ENCODE measurements around the gene ERBB4.
A peak's percentile ranks its signal among the peaks of the same experiment; 100 is the strongest.

ERBB4 gene

DNA sequence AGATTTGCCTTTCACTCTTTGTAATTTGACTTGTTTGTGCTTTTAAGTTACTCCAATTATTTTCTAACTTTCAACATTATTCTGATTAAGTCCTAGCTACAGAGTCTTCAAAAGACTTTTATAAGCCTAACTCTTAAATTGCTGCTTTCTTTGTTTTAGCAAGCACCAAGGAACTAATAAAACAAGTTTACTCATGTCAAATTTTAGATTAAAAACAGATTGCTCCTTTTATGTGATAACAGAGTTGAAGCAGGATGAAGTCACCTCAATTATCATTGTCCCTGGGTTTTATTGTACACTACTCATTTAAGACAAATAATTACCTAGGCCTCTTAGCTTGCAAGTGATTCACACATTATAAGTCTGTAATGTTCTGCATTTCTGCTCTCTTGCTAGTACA lies 678.4 kb downstream of the ERBB4 start:
- Histone ChIP-seq H3K9ac (no peak overlapping the region), H2AFZ (ENCODE audit: low read depth) (no peak overlapping the region), H3K4me1 (ENCODE audit: low read depth, poor library complexity, severe bottlenecking) (no peaks in the 10 kb centered on the region), H3K79me2 (ENCODE audit: insufficient read depth, low read depth) (no peaks in the 10 kb centered on the region), H3K4me3 (IDR thresholded peaks at IDR 0.05; ENCODE audit: insufficient read depth, low read depth, low read length) (no peak overlapping the region), H3K27me3 (ENCODE audit: insufficient read depth, low read depth) (no peaks in the 10 kb centered on the region), H4K20me1 (ENCODE audit: insufficient read depth) (no peaks in the 10 kb centered on the region), H3K4me2 (no peak overlapping the region), H3K27ac (no peak overlapping the region), H3K36me3 (ENCODE audit: insufficient read depth) (no peaks in the 10 kb centered on the region)
- TF ChIP-seq, protein P1, sequence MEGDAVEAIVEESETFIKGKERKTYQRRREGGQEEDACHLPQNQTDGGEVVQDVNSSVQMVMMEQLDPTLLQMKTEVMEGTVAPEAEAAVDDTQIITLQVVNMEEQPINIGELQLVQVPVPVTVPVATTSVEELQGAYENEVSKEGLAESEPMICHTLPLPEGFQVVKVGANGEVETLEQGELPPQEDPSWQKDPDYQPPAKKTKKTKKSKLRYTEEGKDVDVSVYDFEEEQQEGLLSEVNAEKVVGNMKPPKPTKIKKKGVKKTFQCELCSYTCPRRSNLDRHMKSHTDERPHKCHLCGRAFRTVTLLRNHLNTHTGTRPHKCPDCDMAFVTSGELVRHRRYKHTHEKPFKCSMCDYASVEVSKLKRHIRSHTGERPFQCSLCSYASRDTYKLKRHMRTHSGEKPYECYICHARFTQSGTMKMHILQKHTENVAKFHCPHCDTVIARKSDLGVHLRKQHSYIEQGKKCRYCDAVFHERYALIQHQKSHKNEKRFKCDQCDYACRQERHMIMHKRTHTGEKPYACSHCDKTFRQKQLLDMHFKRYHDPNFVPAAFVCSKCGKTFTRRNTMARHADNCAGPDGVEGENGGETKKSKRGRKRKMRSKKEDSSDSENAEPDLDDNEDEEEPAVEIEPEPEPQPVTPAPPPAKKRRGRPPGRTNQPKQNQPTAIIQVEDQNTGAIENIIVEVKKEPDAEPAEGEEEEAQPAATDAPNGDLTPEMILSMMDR (conservative IDR thresholded peaks at IDR 0.05; ENCODE audit: low read depth, low read length), result no peak

- H3K36me3 ChIP-seq (ENCODE audit: insufficient read depth), result no peaks in the 10 kb centered on the region
- no peaks in the 10 kb centered on the region for H3K27me3 ChIP-seq (ENCODE audit: insufficient read depth, low read depth)
- H3K79me2 ChIP-seq (ENCODE audit: insufficient read depth, low read depth), result no peaks in the 10 kb centered on the region
- no peak overlapping the region for H3K27ac ChIP-seq
- H3K4me2 ChIP-seq, result no peak overlapping the region
- H4K20me1 ChIP-seq (ENCODE audit: insufficient read depth), result no peaks in the 10 kb centered on the region
- no peaks in the 10 kb centered on the region for H3K4me1 ChIP-seq (ENCODE audit: low read depth, poor library complexity, severe bottlenecking)
- no peak overlapping the region for H3K9ac ChIP-seq
- H2AFZ ChIP-seq (ENCODE audit: low read depth), result no peak overlapping the region
- TF ChIP-seq, protein P1 (conservative IDR thresholded peaks at IDR 0.05; ENCODE audit: low read depth, low read length), result 0 out of 2 replicates have a peak, but pooled peaks have one; percentile 9
- H3K4me3 ChIP-seq (IDR thresholded peaks at IDR 0.05; ENCODE audit: insufficient read depth, low read depth, low read length), result no peak overlapping the region
Measured at GRCh38 chr2:211854832-211855231, 683.8 kb downstream of the ERBB4 start.

DNA sequence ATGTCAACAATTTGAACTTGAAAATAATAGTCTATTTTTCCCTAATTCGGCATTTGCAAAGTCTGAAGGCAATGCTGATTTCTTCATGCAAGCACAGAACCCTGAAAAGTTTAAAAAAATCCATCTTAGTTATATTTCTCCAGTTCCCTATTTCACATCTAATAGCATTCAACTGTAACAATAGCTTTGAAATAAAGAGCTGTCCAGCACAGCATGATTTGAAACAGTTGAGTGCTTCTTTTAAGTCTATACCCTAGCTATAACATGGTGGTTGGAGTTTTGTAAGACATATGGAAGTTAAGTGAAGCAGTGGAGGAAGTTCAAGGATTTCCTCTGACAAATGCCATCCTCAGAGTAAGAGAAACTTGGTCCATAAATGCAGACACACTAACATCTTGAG lies 691.9 kb downstream of the ERBB4 start:
- TF ChIP-seq, protein P1 (conservative IDR thresholded peaks at IDR 0.05; ENCODE audit: low read depth, low read length), result no peak
- Histone ChIP-seq H4K20me1 (ENCODE audit: insufficient read depth) (no peaks in the 10 kb centered on the region), H3K4me3 (IDR thresholded peaks at IDR 0.05; ENCODE audit: insufficient read depth, low read depth, low read length) (no peak overlapping the region), H3K4me1 (ENCODE audit: low read depth, poor library complexity, severe bottlenecking) (no peaks in the 10 kb centered on the region), H3K27ac (no peak overlapping the region), H2AFZ (ENCODE audit: low read depth) (no peak overlapping the region), H3K9ac (no peak overlapping the region), H3K79me2 (ENCODE audit: insufficient read depth, low read depth) (no peaks in the 10 kb centered on the region), H3K36me3 (ENCODE audit: insufficient read depth) (no peaks in the 10 kb centered on the region), H3K27me3 (ENCODE audit: insufficient read depth, low read depth) (no peaks in the 10 kb centered on the region), H3K4me2 (no peak overlapping the region)

DNA sequence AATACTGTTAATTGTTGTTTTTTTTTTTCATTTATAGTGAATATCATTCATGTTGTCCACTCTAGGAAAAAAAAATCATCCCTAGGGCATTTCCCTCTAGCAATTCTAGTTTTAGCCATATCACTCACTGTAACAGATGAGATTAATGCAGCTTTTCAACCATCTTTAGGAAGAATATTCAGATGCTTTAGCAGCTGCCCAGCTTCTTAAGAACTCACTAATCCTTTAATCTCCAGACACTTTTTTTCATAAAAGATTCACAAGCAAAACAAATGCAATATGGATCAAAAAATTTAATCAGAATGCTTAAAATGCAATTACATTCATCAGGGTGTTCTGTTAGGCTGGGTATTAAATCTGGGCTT lies 692.6 kb downstream of the ERBB4 start:
- H2AFZ ChIP-seq (ENCODE audit: low read depth), result no peak overlapping the region
- H3K9ac ChIP-seq, result no peak overlapping the region
- no peaks in the 10 kb centered on the region for H3K79me2 ChIP-seq (ENCODE audit: insufficient read depth, low read depth)
- H3K4me2 ChIP-seq, result no peak overlapping the region
- no peaks in the 10 kb centered on the region for H3K27me3 ChIP-seq (ENCODE audit: insufficient read depth, low read depth)
- H3K4me3 ChIP-seq (IDR thresholded peaks at IDR 0.05; ENCODE audit: insufficient read depth, low read depth, low read length), result no peak overlapping the region
- no peaks in the 10 kb centered on the region for H4K20me1 ChIP-seq (ENCODE audit: insufficient read depth)
- no peaks in the 10 kb centered on the region for H3K36me3 ChIP-seq (ENCODE audit: insufficient read depth)
- TF ChIP-seq, protein P1 (conservative IDR thresholded peaks at IDR 0.05; ENCODE audit: low read depth, low read length), result no peak
- no peaks in the 10 kb centered on the region for H3K4me1 ChIP-seq (ENCODE audit: low read depth, poor library complexity, severe bottlenecking)
- H3K27ac ChIP-seq, result no peak overlapping the region

Data from KMS-11 (cell line).